Measurements from ENCODE around the gene NMRAL1.

The NMRAL1 gene

GRCh38 chr16:4515611-4516233 is 41.3 kb upstream of the NMRAL1 start:
- in situ Hi-C loops (cut with HindIII; ENCODE audit: low sequenced_read_pairs) = no loop called here
- DNase-seq (ENCODE audit: low read depth, low spot score) = no peak
- no peak for TF ChIP-seq CTCF (IDR thresholded peaks at IDR 0.05; ENCODE audit: low read depth, low read length)
- H3K4me3 ChIP-seq (ENCODE audit: low read depth, low read length) = no peak overlapping the region

- H3K4me3 ChIP-seq (ENCODE audit: low read depth, low read length) = no peak overlapping the region
- DNase-seq (ENCODE audit: low read depth, low spot score) = no peak
- no peak for TF ChIP-seq CTCF (IDR thresholded peaks at IDR 0.05; ENCODE audit: low read depth, low read length)
- in situ Hi-C loops (cut with HindIII; ENCODE audit: low sequenced_read_pairs) = no loop called here
Observed at GRCh38 chr16:4514606-4515005, 40.2 kb upstream of the NMRAL1 start.

GRCh38 chr16:4513881-4514280 is 39.5 kb upstream of the NMRAL1 start:
- H3K4me3 ChIP-seq (ENCODE audit: low read depth, low read length) = no peak overlapping the region
- DNase-seq (ENCODE audit: low read depth, low spot score) = no peak
- no peak for TF ChIP-seq CTCF (IDR thresholded peaks at IDR 0.05; ENCODE audit: low read depth, low read length)
- in situ Hi-C loops (cut with HindIII; ENCODE audit: low sequenced_read_pairs) = no loop called here

- no peak for DNase-seq (ENCODE audit: low read depth, low spot score)
- in situ Hi-C loops (cut with HindIII; ENCODE audit: low sequenced_read_pairs) = no loop called here
- no peak overlapping the region for H3K4me3 ChIP-seq (ENCODE audit: low read depth, low read length)
- no peak for TF ChIP-seq CTCF (IDR thresholded peaks at IDR 0.05; ENCODE audit: low read depth, low read length)
Observed at GRCh38 chr16:4513086-4513860, 38.8 kb upstream of the NMRAL1 start.

GRCh38 chr16:4512473-4512872 is 38.0 kb upstream of the NMRAL1 start:
- in situ Hi-C loops (cut with HindIII; ENCODE audit: low sequenced_read_pairs) = no loop called here
- no peak for DNase-seq (ENCODE audit: low read depth, low spot score)
- TF ChIP-seq CTCF (IDR thresholded peaks at IDR 0.05; ENCODE audit: low read depth, low read length) = no peak
- H3K4me3 ChIP-seq (ENCODE audit: low read depth, low read length) = no peak overlapping the region

- DNase-seq (ENCODE audit: low read depth, low spot score) = peak; percentile 26
- TF ChIP-seq CTCF (IDR thresholded peaks at IDR 0.05; ENCODE audit: low read depth, low read length) = peak; percentile 62
- no peak overlapping the region for H3K4me3 ChIP-seq (ENCODE audit: low read depth, low read length)
- in situ Hi-C loops (cut with HindIII; ENCODE audit: low sequenced_read_pairs) = no loop called here
Observed at GRCh38 chr16:4511441-4512082, 37.1 kb upstream of the NMRAL1 start.
